ENCODE data around the gene LYST.

GRCh38 chr1:235864931-235865525 lies 1.7 kb downstream of the LYST start:
- no peak for TF ChIP-seq POLR2AphosphoS5 (IDR thresholded peaks at IDR 0.05)
- TF ChIP-seq POLR2A (IDR thresholded peaks at IDR 0.05; ENCODE audit: low read depth), result no peak
- no peak for TF ChIP-seq CTCF (IDR thresholded peaks at IDR 0.05)
- no peak for TF ChIP-seq EP300 (IDR thresholded peaks at IDR 0.05)
